ENCODE results near the gene NHLRC2. TPM values are rescaled to one million over a fixed set of nuclear protein-coding genes. Genes with fewer than 3 reads are reported as not detected.

Gene NHLRC2
- total and polyA plus RNA-seq, 2 experiments from 2014 or later, result 15.5 to 28.1 TPM

- TF ChIP-seq REST (IDR thresholded peaks at IDR 0.05; ENCODE audit: unreplicated experiment) (no peak), NANOG (IDR thresholded peaks at IDR 0.05; ENCODE audit: borderline replicate concordance) (no peak)
Observed at GRCh38 chr10:113945687-113946085, 91.2 kb downstream of the NHLRC2 start (continued).

DNA sequence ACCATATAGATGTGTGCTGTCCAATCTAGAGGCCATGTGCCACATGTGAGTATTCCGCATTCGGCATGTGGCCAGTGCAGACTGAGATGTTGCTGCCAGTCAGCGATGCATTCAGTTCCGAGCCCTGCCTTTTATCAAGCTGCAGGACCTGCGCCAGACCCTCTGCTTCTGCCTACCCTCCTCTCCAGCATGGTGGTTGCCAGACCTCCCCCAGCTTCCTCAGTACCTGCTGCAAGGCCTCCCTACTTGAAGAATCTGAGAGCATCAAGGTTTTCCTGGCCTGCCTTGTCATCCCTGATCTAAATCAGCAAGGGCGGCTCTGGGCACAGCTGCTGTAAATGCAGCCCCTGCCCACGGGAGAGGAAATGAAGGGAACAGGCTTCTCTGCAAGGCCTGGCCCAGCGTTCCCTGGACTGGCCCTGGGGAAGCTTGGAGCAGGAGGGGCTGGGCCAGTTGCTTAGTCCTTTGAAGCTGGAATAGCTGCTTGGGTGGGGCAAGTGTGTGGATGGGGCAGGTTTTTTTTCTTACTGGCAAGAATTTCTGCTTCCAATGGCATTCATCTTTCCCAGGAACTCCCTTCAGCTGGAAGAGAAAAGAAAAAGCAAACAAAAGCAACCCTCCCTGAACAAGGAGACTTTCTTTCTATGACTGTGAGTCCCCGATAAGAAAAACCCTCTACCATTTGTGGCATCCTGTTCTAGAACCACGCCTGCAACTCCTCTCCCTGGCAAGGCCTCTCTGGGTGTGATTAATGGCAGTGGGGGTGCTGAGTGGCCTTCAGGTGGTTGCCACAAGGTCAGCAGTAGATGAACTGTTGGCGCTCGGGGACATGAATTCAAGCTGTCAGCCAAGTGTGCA, 93.0 kb downstream of the NHLRC2 start:
- Histone ChIP-seq H3K27ac (ENCODE audit: low read depth) (no peak overlapping the region), H3K79me2 (replicated peaks; ENCODE audit: insufficient read depth) (no peaks in the 10 kb centered on the region), H3K9me2 (ENCODE audit: insufficient read depth) (no peaks in the 10 kb centered on the region), H4K20me1 (replicated peaks; ENCODE audit: insufficient read depth) (no peaks in the 10 kb centered on the region), H3K27me3 (ENCODE audit: insufficient read depth) (no peaks in the 10 kb centered on the region), H3K36me3 (ENCODE audit: insufficient read depth) (no peaks in the 10 kb centered on the region), H3K4me3 (no peak overlapping the region), H2AFZ (peak overlapping the region; percentile 59; the same call in 1 of the 2 replicates), H3K4me2 (no peak overlapping the region), H3F3A (replicated peaks; ENCODE audit: low read depth) (no peaks in the 10 kb centered on the region), H3K4me1 (ENCODE audit: insufficient read depth) (no peaks in the 10 kb centered on the region)
- DNase-seq (ENCODE audit: low spot score) (no peak), ATAC-seq (no peak; the same call in 2 of the 3 replicates)
- no peaks in the 10 kb centered on the region for H3K9me3 Mint-ChIP-seq
- no peak overlapping the region for H3K4me3 Mint-ChIP-seq
- H3K27me3 Mint-ChIP-seq (ENCODE audit: insufficient read depth, low read depth, poor library complexity), result no peaks in the 10 kb centered on the region
- no peaks in the 10 kb centered on the region for H3K36me3 Mint-ChIP-seq (ENCODE audit: low read depth)
- no peaks in the 10 kb centered on the region for H3K4me1 Mint-ChIP-seq
- no peak overlapping the region for H3K27ac Mint-ChIP-seq
- TF ChIP-seq ZNF114 (CRISPR knock-in tag; IDR thresholded peaks at IDR 0.05) (no peak), REST (IDR thresholded peaks at IDR 0.05; ENCODE audit: unreplicated experiment) (no peak), JUNB (IDR thresholded peaks at IDR 0.05; ENCODE audit: unreplicated experiment) (no peak), EZH2phosphoT487 (IDR thresholded peaks at IDR 0.05; ENCODE audit: unreplicated experiment) (no peak), ZNF331 (CRISPR knock-in tag; IDR thresholded peaks at IDR 0.05; ENCODE audit: low read depth) (no peak), POLR2AphosphoS5 (IDR thresholded peaks at IDR 0.05; ENCODE audit: low read depth) (no peak), STAT1 (IDR thresholded peaks at IDR 0.05; ENCODE audit: unreplicated experiment) (no peak), EZH2 (IDR thresholded peaks at IDR 0.05; ENCODE audit: low read depth, unreplicated experiment) (no peak), ZNF462 (CRISPR knock-in tag; IDR thresholded peaks at IDR 0.05) (no peak)

Data from GM23338 (cell line).